HG03025 (cell line): ENCODE measurements around the gene ZCCHC14.

Experiments used
- ATAC-seq: cut with Tn5 transposase; IDR thresholded peaks from one replicate; pipeline ENCODE4 v1.9.1; 2021; ENCODE audit warnings: mild to moderate bottlenecking, moderate library complexity; ENCODE audit not compliant: unreplicated experiment, low FRiP score

ZCCHC14 gene

DNA sequence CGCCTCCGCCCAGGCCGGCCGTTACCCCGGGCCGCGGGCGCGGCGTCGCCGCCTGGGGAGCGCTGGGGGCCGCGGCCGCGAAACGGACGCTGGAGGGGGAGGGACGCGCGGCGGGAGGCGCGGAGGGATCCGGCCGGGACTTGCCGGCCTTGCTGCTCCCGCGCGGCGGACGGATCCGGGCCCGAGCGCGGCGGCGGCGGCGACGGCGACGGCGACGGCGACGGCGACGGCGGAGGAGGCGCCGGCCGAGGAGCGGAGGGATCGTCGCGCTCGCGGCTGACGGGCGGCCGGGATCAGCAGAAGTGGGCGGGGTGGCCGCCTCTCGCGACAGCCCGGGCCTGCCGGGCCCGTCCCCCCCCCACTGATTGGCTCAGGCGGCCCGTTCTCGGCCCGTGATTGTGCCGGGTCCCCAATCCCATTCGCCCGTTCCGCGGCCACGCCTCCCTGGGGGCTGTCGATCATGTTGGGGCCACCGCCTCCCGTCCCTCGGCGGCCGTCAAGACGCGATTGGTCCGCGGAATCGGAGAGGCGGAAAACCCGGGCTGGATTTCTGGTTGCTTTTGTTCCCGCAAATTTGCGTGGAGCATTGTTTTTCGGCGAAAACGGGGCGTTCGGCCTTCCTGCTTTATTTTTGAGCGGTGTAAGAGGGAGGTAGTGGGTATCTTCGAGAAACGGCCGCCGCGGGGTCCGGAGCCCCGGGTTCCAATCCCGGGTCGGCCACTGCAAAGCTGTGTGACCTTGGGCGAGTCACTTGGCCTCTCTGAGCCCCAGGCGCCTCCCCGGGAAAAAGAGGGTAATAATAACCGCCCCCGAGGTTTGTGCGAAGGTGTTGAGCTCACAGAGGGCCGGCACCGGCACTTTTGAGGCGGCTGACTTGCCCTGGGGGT lies at the start of gene ZCCHC14:
Gene ZCCHC14, minus strand, starts transcription at position 304 of the 887 bp plus-strand sequence. CDS start 786 bp downstream, outside the sequence.
- ATAC-seq, result peak; percentile 81

DNA sequence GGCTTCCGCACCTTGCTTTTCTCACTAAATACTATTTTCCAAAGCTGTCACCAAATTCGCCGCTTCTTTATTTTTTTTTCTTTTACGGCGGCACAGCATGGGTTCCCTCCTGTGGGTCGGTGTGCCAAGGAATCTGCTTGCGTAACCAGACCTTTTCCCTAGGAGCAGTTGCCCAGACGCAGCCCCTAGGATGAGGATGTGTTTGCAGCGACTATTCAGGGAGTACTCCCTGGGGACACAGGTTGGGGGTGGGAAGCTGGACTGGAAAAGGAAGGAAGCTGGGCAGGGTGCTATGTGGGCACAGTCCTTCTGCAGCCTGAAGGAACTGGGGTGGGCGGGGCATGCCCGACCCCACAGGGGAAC lies 49.0 kb upstream of the ZCCHC14 start:
- no peak for ATAC-seq

DNA sequence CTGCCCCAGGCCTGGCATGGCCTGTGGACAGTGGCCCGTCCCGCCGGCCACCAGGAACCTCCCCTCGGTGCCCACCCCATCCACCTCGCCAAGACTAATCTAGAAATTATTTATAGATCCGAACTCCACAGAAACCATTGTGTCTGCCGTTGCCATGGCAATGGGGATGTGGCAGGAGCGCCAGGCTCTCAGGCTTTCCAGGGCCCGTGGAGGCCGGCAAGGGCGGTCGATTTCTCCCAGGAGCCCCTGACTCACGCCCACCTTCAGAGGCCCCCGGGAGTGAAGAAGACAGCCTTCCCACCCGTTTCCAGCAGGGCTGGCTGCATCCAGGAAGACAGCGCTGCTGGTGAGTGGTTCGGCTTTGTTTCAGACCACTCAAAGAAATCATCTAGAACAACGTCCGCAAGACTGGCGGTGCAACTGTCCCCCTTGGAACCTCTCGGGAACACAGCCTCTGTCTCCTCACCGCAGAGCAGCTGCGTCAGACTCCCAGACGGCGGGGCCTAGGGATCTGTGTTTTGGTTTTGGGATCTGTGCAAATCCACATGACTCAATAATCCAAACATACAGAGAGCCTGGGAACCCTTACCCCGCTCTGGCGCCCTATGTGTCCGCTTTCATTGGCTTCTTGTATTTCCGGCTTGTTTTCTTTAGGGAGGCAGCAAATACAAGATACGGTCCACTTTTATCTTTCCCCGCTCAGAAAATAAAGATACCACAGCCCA lies 48.5 kb upstream of the ZCCHC14 start:
- ATAC-seq, result no peak

DNA sequence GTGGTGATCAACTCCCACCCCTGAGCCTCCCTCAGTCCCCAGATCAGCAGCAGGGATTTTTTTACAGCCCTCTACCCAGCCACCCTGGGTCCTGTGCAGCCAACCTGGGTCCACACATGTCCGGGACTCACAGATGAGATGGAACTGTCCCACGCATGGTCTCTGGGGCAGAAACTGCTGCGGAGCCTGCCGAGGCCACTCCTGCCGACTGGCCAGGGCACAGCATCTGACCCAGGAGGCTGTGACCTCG lies 48.0 kb upstream of the ZCCHC14 start:
- no peak for ATAC-seq

DNA sequence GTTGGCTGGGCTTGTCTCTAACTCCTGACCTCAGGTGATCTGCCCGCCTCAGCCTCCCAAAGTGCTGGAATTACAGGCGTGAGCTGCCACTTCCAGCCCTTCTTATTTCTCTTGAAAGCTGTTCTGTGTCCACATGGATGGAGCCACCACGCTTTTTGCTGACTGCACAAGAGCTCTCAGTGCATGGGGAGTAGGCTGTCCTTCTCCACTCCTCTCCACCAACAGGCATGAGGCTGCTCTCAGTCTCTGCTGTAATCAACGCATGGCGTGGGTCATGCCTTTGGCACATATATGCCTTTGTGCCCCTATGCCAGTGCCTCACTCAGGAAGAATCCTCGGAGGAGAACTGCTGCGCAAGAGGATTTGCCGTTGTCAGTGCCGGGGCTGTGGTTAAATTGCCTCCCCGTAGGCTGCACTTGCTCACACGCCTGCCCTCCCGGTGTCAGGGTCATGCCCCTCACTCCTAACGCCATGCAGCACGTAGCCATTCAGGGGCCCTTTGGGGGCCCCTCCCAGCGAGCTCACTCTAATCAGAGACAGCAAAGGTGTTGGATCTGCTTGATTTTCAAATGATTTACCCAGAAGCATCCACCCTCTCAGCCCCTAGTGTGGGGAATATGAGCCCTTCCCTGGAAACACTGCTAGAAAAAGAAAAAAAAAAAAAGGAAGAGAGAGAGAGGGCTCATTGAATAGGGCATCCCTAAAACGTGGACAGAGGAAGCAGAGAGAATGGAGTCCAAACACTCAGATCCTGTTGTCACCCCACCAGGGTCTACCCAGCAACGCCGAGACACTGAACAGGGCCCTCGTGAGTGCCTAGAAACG lies 47.5 kb upstream of the ZCCHC14 start:
- no peak for ATAC-seq

DNA sequence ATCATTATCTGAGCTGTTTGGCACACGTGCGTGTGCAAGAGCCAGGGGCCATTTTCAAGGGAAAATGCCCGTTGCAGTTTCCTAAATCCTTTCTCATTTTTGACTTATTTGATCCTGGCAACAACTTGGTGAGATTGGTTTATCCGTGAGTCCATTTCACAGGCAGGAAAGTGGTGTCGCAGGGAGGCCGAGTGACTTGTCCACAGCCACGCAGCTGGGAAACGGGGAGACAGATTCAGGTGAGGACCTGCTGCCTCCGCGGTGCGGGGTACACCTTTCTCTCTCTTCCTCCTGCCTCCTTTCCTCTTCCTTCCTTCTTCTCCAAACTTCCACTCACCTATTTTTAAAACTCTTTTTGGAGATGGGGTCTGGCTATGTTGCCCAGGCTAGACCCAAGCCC lies 46.3 kb upstream of the ZCCHC14 start:
- no peak for ATAC-seq

DNA sequence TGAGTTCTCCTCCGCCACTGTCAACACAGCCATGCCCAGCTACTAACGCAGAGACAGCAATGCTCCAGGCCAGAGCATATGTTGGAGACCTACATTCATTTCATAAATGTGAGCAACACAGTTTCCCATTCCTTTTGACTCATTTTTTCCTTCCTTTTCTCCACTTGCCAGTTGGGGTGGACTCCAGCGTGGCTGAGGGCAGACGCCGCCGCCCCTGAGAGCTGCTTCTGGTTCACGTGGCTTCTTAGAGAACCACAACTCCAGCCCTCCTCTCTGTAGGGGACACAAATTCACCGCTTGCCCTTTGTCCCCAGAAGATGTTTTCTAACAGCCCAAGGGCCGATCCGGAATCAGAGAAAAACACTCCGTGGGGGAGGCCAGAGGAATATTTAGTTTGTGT lies 45.8 kb upstream of the ZCCHC14 start:
- no peak for ATAC-seq

DNA sequence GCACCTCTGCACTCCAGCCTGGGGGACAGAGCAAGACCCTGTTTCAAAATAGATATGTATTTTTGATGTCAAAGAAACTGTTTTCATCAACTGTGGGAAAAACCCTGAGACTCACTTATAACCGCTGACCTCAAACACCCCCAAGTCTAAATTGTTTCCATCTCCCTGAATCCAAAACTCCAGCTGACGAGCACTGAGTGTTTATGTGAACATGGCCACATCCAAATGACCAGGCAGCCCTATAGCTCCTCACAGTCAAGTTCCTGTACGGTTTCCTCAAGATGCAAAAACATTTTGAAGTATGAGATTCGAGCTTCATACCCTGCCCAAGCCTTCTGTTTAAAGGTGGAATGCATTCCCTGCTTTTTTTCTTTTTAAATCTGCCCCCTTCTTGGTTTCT lies 45.3 kb upstream of the ZCCHC14 start:
- ATAC-seq, result no peak

DNA sequence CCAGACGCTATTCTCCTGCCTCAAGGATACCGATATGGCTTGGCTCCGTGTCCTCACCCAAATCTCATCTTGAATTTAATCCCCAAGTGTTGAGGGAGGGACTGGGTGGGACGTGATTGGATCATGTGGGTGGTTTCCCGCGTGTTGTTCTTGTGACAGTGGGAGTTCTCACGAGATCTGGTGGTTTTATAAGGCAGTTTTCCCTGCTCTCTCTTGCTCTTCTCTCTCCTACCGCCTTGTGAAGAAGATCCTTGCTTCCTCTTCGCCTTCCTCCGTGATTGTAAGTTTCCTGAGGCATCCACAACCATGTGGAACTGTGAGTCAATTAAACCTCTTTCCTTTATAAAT lies 43.9 kb upstream of the ZCCHC14 start:
- no peak for ATAC-seq

DNA sequence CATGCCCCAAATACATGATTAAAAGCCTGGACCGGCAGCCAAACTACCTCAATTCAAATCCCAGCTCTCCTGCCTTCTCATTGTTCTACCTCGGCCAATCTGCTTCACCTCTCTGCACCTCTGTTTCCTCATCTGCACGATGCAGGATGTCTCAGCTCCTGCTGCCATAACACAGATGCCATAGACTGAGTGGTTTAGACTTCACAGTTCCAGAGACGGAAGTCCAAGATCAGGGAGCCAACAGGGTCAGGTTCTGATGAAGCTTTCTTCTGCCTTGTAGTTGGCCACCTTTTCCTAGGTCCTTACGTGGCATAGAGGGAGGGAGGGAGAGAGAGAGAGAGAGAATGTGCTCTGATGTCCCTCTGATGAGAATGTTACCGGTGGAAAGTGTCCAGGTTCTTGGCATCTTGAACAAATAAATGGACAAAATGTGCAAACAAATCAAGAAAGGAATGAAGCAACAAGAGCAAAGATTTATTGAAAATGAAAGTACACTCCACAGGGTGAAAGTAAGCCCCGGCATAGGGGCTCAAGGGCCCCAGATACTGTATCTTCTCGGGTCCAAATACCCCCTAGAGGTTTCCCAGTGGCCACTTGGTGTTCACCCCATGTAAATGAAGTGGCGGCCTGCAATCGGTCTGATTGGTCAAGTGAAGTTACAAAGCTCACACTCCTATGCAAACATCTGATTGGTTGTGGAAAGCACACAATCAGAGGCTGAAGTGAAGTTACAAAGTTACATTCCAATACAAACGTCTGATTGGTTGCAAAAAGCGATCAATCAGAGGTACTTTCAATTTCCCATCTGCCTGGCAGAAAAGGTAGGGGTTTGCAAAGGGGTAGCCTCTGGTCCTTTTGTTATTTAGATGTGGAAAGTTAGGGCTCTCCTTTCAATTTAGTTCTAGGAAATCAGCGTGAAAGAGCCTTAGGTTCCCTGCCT lies 43.3 kb upstream of the ZCCHC14 start:
- no peak for ATAC-seq

DNA sequence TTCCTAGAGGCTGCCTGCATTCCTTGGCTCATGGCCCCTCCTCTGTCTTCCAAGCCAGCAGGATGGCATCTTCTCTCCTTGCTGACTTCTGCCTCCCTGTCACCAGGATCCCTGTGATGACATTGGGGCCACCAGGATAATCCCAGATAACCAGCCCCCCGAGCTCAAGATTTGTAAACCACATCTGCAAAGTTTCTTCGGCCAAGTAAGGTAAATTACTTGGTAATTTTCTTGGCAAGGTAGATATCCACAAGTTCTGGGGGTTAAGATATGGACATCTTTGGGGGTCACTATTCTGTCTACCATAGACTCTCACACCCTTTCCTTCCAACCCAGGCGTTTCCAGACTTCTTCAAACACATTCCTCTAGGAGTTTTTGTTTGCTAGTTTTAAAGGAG lies 42.6 kb upstream of the ZCCHC14 start:
- ATAC-seq, result no peak

DNA sequence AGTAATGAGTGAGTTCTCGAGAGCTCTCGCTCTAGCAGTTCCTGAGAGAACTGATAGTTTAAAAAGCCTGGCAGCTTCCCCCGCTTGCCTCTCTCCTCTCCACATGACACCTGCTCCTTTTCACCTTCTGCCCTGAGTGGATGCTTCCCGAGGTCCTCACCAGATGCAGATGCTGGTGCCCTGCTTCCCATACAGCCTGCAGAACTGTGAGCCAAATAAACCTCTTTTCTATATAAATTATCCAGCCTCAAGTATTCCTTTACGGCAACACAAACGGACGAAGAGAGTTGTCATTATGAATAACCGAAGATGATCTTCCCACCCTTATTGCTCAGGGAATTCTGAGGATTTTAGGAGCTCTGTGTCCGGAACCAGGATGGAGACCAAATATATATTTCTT lies 41.9 kb upstream of the ZCCHC14 start:
- ATAC-seq, result no peak

DNA sequence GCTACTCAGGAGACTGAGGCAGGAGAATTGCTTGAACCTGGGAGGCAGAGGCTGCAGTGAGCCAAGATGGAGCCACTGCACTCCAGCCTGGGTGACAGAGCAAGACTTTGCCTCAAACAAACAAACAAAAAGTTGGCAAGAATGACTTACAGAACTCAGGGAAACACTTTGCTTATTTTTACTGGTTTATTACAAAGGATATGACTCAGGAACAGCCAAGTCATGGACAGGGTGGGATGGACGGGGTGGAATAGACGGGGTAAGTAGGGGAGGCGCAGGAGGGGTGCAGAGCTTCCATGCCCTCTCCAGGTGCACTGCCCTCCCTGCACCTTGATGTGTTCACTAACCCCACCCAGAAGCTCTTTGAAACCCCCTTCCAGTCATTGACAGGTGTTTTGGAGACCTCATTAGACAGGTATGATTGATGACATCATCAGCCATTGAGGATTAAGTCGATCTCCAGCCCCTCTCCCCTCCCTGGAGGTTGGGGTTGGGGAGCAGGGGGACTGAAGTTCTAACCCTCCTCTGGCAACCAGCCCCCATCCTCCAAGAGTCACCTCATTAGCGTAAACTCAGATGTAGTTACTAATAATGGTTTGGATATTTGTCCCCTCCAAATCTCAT lies 41.3 kb upstream of the ZCCHC14 start:
- ATAC-seq, result no peak

DNA sequence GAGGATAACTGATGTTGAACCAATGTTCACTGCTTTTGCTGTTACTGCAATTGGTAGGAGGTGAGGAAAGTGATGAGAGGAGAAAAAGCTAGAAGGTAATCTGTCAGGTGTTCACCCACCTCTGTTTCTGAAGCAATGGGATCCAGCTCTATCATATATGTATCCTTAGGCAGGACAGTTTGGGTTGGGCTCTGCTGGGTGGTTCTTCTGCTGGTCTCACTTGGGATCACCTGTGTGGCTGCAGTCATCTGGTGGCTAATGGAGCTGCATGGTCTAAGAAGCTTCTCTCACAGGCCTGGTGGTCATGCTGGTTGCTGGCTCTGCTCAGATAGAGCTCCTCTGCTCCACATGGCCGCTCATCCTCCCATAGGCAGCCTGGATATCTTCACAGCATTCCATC lies 40.2 kb upstream of the ZCCHC14 start:
- no peak for ATAC-seq

DNA sequence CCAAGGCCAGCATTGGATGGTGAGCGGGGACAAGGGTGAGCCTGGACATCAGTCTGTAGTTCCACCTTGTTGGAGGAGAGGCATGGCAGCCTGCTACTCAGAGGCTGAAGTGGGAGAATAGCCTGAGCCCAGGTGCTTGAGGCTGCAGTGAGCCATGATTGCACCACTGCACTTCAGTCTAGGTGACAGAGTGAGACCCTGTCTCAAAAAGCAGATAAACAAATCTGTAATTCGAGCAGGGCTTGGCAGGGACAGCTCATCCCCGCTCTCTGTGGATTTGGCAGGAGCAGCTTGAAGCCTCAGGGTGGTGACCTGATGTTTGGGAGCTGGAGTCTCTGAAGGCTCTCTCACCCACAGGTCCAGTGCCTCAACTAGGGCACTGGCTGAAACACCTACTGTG lies 38.6 kb upstream of the ZCCHC14 start:
- no peak for ATAC-seq

DNA sequence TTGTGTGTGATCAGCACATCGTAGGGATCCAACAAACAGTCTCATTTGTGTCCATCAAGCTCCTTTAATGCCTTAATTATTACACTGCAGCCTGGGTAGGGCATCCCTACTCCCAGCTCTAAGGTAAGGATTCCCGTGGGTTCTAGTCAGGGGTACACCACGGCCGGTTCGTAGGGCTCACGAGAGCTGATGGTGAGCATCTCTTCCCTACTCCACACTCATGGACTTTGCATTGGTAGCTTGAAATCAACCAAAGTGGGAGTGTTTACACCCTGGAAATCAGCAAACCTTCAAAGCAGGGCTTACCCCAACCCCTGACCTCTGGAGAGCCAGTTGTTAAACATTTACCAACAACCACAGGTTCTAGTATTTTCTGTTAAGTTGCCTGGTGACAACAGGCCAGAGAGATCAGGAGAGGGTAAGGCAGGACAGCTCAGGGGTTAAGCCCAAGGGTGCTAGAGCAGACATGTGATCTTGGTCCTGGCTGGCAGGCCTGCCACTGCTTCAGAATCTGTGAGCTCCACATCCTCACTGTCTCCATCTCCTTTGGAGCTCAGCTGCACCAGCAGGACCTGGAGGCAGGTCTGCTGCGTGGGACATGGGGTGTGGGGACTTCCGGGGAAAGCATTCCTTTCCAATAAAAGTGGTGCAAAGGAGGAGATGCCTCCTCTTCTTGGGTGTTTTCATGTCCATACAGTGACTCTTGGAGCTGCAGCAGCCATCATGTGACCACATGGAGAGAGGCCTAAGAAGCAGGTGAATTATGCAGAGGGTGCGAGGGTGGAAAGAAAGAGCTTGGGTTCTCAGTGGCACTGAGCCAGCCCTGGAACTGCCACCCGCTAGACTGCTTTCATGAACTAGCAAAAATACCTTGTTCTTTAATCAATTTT lies 36.1 kb upstream of the ZCCHC14 start:
- no peak for ATAC-seq

DNA sequence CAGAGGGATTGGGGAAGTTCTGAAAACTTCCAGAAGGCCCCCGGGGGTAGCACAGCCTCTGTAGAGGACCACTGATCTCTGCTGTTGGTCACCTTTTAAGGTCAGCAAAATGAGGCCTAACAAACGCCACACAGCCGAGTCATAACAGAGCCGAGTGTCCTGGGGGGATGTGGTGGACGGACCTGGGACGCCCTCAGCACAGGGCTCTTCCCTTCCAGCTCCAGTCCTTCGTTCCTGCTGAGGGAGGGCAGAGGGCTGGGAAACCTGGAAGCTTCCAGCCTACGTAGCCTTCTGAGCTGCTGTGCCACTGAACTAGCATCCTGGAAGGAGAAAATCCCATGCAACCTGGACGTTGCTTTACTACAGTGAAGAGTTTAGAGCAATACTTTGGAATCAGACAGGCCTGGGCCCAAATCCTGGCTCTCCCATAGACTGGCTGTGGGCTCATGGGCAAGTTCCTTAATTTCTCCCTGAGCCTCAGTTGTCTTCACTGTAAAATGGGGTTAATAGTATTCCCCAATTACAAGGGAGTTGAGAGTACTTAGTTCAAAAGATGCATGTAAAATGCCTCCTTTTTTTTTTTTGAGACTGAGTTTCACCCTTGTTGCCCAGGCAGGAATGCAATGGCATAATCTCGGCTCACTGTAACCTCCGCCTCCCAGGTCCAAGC lies 34.4 kb upstream of the ZCCHC14 start:
- no peak for ATAC-seq

DNA sequence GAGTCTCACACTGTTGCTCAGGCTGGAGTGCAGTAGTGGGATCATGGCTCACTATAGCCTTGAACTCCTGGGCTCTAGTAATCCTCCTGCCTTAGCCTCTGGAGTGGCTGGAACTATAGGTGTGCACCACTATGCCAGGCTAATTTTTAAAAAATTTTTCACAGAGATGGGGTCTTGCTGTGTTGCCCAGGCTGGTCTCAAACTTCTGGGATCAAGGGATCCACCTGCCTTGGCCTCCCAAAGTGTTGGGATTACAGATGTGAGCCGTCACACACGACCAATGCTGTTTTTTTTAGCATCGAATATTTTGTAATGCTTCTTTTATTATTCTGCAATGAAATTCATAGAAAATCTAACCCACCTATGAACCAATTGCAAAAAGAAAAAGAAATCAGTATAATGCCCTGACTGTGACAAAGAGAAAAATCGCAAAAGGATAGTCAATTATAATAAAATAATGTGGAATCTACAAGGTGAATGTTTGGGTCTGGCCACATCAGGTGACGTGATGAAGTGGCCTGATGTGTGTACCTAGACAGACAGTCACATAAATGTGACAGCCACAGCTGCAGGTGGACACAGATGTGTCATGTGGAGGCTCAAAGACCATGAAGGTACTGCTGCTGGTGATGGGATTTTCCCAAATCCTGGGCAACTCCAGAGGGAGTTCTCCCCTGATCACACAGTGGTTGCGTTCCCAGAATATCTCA lies 33.6 kb upstream of the ZCCHC14 start:
- no peak for ATAC-seq
